ENCODE results near the gene GREM2. TPM values are rescaled to one million over a fixed set of nuclear protein-coding genes. Genes with fewer than 3 reads are reported as not detected.

Gene GREM2
- total and polyA plus RNA-seq, 10 donors, result 0.22 to 1.5 (median 0.69) TPM

DNA sequence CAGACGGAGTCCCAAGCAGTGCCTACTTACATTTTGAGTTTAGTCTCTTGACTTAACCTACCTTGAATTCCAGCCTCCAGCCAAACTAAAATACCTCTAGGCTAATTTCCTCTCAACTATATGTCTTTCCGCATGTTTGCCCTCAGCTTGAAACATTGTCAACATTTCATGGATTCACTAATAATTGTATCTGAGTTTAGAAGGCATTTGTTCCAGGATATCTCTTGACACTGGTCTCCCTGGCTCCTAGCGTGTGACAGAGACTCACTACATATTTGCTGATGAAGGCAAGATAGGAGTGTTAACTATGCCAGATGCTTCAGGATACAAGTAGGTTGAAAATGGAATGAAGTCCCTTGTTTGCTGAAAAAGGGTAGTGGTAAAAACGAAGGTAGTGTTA lies 136.1 kb downstream of the GREM2 start:
- no peaks in the 10 kb centered on the region for H3K4me1 ChIP-seq
- H3K9me3 ChIP-seq, result no peaks in the 10 kb centered on the region
- no peak for TF ChIP-seq POLR2AphosphoS5 (IDR thresholded peaks at IDR 0.05)
- TF ChIP-seq, protein P1, sequence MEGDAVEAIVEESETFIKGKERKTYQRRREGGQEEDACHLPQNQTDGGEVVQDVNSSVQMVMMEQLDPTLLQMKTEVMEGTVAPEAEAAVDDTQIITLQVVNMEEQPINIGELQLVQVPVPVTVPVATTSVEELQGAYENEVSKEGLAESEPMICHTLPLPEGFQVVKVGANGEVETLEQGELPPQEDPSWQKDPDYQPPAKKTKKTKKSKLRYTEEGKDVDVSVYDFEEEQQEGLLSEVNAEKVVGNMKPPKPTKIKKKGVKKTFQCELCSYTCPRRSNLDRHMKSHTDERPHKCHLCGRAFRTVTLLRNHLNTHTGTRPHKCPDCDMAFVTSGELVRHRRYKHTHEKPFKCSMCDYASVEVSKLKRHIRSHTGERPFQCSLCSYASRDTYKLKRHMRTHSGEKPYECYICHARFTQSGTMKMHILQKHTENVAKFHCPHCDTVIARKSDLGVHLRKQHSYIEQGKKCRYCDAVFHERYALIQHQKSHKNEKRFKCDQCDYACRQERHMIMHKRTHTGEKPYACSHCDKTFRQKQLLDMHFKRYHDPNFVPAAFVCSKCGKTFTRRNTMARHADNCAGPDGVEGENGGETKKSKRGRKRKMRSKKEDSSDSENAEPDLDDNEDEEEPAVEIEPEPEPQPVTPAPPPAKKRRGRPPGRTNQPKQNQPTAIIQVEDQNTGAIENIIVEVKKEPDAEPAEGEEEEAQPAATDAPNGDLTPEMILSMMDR (IDR thresholded peaks at IDR 0.05 in 8 of 11, conservative IDR thresholded peaks at IDR 0.05 in 3 of 11), result no peak
- TF ChIP-seq POLR2A (IDR thresholded peaks at IDR 0.05), result no peak
- no peaks in the 10 kb centered on the region for H3K27me3 ChIP-seq (replicated peaks in 1 of 7)
- intact Hi-C loops (cut with DNase I; ENCODE audit: low total_unique reads), result no loop called here
- DNase-seq, result no peak
- H3K4me3 ChIP-seq, result no peak overlapping the region
- WGBS, 5 donors, result 71 to 84% (median 76%) methylated on average over 4 of the region's 4 CpGs
- H3K36me3 ChIP-seq, result no peaks in the 10 kb centered on the region
- H3K27ac ChIP-seq, result no peak overlapping the region

DNA sequence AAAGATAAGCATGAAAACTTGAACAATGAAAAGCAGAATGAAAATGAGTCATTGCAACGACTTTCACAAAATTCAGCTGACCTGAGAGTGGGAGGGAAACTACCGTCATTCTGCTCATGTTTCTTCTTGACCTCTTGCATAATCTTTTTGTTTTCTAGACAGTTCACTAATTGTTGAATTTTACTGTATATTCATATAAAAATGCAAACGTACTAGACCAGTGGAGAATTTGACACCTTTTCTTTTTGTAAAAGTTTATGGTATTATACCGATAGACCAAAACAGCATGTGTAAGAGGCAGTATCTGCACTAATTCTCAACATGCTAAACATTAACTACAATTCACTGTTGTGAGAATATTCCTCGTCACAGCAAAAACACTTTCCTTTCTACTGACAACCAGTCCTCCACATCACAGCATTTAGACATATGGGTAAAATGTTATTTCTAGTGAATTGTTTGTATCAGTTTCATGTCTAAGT lies 137.8 kb downstream of the GREM2 start:
- H3K9me3 ChIP-seq, result no peaks in the 10 kb centered on the region
- TF ChIP-seq POLR2A (IDR thresholded peaks at IDR 0.05) (no peak), POLR2AphosphoS5 (IDR thresholded peaks at IDR 0.05) (no peak)
- TF ChIP-seq, protein P1 (IDR thresholded peaks at IDR 0.05 in 8 of 11, conservative IDR thresholded peaks at IDR 0.05 in 3 of 11), result no peak
- H3K36me3 ChIP-seq, result no peaks in the 10 kb centered on the region
- 65 to 71% (median 68%) methylated on average over 5 of the region's 5 CpGs for WGBS, 5 donors
- no peak overlapping the region for H3K4me3 ChIP-seq
- no peaks in the 10 kb centered on the region for H3K27me3 ChIP-seq (replicated peaks in 1 of 7)
- no peak overlapping the region for H3K27ac ChIP-seq
- intact Hi-C loops (cut with DNase I; ENCODE audit: low total_unique reads), result no loop called here
- H3K4me1 ChIP-seq, result no peaks in the 10 kb centered on the region
- DNase-seq, result no peak

DNA sequence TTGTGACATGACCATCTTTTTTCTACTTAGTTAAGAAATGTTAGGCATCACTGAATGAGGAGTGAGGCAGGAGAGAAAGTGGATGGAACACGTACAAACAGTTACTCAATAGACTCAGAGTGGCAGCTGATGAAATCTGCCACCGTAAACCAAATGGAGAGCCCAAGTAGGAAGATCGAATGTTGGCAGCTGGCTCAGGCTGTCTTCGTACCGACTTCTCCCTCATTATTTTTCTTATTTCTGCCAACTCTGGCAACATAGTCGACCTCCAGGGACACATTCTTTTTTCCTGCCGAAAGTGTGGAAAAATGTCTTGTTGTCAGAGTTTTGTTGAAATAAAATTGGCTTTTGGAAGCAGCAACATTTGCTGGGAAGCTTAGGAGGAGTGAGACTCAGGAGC lies 143.3 kb downstream of the GREM2 start:
- H3K4me1 ChIP-seq, result no peaks in the 10 kb centered on the region

DNA sequence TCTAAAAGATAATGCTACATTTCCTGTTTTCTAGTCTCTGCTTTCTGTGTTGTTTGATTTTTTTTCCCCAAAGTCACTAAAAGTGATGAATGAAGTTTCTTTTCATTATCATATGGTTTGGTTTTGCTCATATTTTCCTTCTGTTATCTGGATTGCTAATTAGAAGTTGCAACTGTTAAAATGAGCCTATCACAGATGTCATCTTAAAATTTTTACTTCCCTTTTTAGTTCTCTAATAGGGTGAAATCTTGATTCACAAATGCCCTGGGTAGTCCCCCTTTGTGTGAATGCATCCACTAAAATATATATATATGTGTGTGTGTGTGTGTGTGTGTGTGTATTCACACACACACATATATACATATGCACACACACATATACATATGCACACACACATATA lies 144.1 kb downstream of the GREM2 start:
- Histone ChIP-seq H3K27ac (no peak overlapping the region), H3K4me3 (no peak overlapping the region), H3K27me3 (replicated peaks in 1 of 7) (no peaks in the 10 kb centered on the region), H3K36me3 (no peaks in the 10 kb centered on the region), H3K9me3 (no peaks in the 10 kb centered on the region), H3K4me1 (no peaks in the 10 kb centered on the region)
- no peak for DNase-seq
- no peak for TF ChIP-seq POLR2A (IDR thresholded peaks at IDR 0.05)
- TF ChIP-seq POLR2AphosphoS5 (IDR thresholded peaks at IDR 0.05), result no peak
- TF ChIP-seq, protein P1 (IDR thresholded peaks at IDR 0.05 in 8 of 11, conservative IDR thresholded peaks at IDR 0.05 in 3 of 11), result no peak
- intact Hi-C loops (cut with DNase I; ENCODE audit: low total_unique reads), result no loop called here

More for the DNA sequence above, 143.3 kb downstream of the GREM2 start:
- 75 to 84% (median 78%) methylated on average over 7 of the region's 7 CpGs for WGBS, 5 donors
- DNase-seq, result no peak
- intact Hi-C loops (cut with DNase I; ENCODE audit: low total_unique reads), result no loop called here
- TF ChIP-seq POLR2AphosphoS5 (IDR thresholded peaks at IDR 0.05) (no peak), POLR2A (IDR thresholded peaks at IDR 0.05) (no peak)
- TF ChIP-seq, protein P1 (IDR thresholded peaks at IDR 0.05 in 8 of 11, conservative IDR thresholded peaks at IDR 0.05 in 3 of 11), result no peak
- no peak overlapping the region for H3K4me3 ChIP-seq
- H3K27ac ChIP-seq, result no peak overlapping the region
- H3K36me3 ChIP-seq, result no peaks in the 10 kb centered on the region
- no peaks in the 10 kb centered on the region for H3K9me3 ChIP-seq
- no peaks in the 10 kb centered on the region for H3K27me3 ChIP-seq (replicated peaks in 1 of 7)
